HuH-7 (cell line): ENCODE measurements around the gene CCDC78.
"Not testable (repeated sequence)": the region's sequence is repeated elsewhere in the genome, so short reads cannot be mapped to it uniquely, and the experiment has no call there.

ENCODE experiments used
- DNase-seq: peaks from one replicate; pipeline ENCODE4 v3.0.0; 2011; ENCODE audit warnings: low spot score

Gene CCDC78

GRCh38 chr16:692356-693108 lies 33.7 kb downstream of the CCDC78 start:
- DNase-seq = no peak

DNA sequence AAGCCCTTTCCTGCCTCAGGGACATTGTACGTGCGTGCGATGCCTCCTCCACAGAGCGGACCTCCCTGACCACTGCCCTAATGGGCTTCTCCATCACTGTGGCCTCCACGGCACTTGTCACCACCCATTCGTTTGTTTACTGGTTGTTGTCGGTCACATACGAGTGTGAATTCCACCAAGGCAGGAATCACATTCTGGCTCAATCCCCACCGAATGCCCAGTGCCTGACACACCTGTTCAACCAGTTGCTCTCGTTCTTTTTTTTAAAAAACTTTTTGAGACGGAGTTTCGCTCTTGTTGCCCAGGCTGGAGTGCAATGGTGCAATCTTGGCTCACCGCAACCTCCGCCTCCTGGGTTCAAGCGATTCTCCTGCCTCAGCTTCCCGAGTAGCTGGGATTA lies 35.0 kb downstream of the CCDC78 start:
- DNase-seq = not testable (repeated sequence)

GRCh38 chr16:689175-689897 lies 36.9 kb downstream of the CCDC78 start:
- DNase-seq = no peak

DNA sequence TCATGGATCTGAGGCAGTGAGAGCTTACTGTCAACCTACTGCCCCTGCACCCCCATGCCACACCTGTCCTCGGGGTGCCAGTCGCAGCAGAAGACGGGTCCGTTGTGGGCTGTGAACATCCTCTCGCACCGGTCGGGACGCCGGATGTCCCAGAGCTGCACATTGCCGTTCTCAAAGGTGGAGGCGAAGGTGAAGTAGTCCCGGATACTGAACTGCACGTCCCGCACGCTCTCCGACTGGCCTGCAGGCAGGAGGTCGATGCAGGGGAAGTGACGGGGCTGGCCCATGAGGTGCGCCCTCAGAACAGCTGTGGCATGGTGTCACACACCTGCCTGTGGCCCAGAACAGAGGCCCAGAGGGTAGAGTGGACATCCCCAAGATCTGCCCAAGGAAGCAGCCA lies 38.7 kb downstream of the CCDC78 start:
- DNase-seq = no peak

DNA sequence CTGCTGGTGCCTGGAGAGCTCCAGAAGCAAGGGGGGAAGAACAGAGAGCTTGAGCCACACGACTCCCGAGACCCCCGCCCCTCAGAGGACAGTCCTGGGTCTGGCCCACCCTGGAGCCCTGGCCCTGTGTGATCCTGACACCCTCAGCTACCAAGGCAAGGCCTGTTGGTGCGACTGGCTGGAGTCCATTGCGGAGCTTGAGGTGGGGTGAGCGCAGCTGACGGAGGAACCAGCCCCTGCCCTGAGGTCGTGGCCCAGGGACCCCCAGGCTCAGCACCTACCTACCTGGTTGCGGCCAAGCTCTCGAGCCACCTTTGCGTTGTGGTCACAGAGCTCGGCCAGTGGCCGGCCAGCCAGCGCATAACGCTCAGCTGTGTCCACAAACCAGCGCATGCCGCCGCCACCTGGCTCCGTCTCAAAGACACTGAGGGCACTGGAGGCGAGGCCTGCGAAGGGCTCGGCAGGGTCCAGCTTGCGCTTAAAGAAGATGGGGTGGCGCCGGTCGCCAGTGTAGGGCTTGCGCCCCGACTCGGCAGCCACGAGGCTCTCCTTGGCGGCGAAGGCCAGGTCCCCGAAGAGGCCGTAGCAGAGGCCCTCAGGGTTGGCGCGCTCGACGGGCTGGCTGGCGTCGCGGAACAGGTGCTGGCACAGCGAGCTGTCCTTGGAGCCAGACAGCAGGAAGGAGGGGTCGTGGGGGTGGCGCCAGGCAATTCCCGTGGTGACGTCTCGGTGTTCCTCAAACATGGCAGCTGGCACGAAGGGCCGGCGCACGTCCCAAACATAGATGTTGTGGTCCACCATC lies 39.6 kb downstream of the CCDC78 start:
- DNase-seq = no peak

DNA sequence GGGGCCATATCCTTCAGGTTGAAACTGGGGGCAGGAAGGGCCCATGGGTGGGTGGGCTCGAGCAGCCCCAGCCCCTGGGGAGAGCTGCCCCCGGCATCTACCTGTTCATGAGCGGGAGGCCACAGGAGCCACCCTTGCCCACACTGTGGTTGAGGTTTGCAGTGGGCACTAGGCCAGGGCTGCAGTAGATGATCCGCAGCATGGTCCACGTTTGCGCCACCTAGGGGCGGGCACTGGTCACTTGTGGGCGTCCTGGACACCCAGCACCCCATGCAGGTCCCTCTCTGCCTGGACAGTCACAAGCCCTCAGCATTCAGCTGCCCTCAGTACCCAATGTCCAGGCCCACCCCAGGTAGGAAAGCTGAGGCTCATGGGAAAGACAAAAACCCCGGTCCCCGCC lies 40.3 kb downstream of the CCDC78 start:
- DNase-seq = no peak

DNA sequence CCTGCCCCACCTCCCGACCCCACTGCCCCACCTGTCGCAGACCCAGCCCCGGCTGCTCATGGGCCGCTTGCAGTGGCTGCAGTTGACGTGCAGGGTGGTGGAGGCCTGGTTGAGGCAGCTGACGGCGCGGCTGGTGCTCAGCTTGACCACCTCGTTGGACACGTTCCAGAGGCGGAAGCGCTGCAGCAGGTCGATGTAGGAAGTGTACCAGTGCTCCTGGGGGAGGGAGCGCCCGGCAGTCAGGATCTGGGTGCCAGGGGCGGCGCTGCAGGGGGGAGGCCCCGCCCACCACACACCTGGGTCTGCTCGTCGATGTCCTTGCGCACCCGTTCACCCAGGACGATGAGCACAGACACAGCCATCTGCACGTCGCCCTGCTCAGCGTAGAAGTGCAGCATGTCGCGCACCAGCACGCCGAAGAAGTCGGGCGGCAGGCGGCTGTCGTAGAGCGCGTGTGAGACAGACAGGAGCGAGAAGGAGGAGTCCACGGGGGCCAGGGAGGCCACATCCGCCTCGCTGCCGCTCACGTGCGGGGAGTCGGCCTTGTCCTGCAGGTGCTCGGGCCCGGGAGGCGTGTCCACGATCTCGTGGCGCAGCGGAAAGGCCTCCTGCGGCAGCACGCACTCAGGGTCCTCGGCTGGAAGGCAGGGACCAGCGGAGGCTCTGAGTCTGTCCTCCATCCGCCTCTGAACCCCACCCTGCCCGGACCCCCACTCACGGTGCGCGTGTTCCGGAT lies 41.1 kb downstream of the CCDC78 start:
- DNase-seq = no peak

DNA sequence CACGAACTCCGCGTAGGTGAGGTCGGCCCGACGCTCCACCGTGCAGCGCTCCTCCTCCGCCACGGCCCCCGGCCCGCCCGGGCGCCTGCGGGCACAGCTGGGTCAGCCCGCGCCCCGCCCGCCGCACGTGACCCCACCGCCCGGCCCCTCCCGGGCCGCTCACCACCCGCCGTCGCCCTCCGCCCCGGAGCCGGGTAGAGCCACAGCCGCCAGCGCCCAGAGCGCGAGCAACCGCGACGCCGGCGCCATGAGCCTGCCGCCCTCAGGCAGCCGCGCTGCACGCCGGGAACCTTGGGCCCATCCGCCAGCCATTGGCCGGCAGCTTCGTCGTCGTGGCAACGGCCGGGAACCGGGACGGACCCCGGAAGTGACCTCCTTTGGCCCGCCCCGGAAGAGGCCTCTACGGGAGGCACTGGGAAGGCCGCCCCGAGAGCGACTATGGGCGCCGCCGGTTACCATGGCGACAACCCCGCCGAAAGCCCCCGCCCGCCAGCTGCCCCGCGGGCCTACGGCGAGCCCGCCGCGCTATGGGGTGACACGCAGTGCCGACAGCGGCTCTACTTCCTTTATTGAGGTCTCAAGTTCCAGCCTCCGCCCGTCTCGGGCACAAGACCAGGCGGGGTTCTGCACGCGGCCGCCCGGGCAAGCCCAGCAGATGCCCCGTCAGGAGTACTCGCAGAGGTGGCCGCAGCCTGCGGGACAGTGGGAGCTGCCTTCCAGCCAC lies 42.0 kb downstream of the CCDC78 start, which contains the start of gene JMJD8:
Gene JMJD8 (minus strand): TSS at position 264 of the 724 bp plus-strand sequence. CDS start 15 bp downstream, at position 249.
- DNase-seq = peak; percentile 82

DNA sequence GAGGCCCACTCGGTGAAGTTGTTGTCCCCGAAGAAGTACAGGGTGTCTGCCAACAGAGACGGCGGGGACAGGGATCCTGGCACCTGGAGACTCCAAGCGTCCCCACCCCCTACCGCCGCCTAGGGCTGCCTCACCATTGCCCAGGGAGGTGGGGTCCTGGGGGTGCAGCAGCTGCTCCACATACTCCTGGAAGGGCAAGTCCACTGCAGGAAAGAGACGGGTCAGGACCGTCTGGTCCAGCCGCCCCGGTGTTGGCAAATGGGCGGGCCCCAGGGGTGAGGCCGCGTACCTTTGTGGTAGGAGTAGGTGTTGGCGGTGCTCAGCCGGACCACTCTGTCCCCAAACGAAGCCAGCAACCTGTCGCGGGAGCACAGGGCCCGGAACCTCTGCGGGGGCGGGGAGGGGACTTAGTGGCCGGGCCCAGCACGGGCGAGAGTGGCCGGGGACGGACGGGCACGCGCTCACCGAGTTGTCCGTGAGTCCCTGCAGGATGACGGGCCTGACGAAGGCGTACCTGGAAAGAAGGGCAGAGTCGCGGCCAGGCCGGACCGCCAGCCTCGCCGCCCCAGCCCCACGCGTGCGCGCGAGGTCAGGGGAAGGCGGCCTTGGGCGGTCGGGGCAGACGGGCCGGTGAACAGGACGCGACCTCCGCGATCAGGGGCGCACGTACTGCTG lies 42.7 kb downstream of the CCDC78 start:
- no peak for DNase-seq

- DNase-seq = no peak
Measured at GRCh38 chr16:682493-683395, 43.5 kb downstream of the CCDC78 start.

- no peak for DNase-seq
Measured at GRCh38 chr16:681746-682427, 44.4 kb downstream of the CCDC78 start.

DNA sequence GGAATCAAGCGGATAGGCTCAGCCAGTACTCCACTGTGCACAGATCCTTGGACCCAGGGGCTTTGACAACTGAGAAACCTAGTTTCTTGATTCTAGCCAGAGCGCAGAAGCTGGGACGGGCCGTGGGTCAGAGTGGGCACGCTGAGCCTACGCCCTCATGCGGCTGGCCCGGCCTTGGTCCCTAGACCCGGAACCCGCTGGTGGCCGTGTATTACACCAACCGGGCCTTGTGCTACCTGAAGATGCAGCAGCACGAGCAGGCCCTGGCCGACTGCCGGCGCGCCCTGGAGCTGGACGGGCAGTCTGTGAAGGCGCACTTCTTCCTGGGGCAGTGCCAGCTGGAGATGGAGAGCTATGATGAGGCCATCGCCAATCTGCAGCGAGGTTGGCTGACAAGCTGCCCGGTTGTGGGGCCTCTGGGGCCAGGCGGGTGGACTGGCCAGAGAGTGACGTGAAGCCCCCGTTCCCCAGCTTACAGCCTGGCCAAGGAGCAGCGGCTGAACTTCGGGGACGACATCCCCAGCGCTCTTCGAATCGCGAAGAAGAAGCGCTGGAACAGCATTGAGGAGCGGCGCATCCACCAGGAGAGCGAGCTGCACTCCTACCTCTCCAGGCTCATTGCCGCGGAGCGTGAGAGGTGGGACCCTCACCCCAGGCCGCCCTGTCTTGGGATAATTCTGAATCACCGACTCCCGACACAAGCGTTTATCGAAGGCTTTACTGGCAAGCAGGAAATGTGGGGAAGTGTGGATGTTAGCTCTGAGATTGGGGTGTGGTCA lies 45.1 kb downstream of the CCDC78 start:
- no peak for DNase-seq

- no peak for DNase-seq
Measured at GRCh38 chr16:680625-680945, 45.7 kb downstream of the CCDC78 start.

DNA sequence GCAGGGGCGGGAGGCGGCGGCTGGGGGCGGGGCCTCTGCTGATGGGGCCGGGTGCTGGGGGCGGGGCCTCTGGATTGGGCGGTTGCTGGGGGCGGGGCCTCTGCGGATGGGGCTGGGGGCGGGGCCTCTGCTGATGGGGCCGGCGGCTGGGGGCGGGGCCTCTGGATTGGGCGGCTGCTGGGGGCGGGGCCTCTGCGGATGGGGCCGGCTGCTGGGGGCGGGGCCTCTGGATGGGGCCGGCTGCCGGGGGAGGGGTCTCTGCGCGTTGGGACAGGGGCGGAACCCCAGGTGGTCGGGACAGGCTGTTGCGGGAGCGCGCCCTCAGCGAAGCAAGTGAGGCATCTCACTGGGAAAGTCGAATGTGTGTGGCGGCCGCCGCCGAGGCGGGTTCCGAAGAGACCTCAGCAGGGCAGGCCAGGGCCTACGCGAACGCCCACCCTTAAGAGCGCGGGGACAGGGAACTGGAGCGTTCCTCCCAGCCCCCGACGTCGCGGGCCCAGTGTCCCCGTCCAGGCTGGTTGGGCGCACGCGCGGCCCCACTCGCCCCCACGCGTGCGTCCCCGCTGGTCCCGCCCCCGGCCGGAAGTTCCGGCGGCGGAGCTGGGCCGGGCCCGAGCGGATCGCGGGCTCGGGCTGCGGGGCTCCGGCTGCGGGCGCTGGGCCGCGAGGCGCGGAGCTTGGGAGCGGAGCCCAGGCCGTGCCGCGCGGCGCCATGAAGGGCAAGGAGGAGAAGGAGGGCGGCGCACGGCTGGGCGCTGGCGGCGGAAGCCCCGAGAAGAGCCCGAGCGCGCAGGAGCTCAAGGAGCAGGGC lies 46.2 kb downstream of the CCDC78 start, which contains the start of gene STUB1:
Gene STUB1 (plus strand): TSS at position 597 of the 811 bp plus-strand sequence. CDS start 116 bp downstream, at position 713.
- DNase-seq = peak; percentile 70

- no peak for DNase-seq
Measured at GRCh38 chr16:678858-679813, 47.1 kb downstream of the CCDC78 start.

DNA sequence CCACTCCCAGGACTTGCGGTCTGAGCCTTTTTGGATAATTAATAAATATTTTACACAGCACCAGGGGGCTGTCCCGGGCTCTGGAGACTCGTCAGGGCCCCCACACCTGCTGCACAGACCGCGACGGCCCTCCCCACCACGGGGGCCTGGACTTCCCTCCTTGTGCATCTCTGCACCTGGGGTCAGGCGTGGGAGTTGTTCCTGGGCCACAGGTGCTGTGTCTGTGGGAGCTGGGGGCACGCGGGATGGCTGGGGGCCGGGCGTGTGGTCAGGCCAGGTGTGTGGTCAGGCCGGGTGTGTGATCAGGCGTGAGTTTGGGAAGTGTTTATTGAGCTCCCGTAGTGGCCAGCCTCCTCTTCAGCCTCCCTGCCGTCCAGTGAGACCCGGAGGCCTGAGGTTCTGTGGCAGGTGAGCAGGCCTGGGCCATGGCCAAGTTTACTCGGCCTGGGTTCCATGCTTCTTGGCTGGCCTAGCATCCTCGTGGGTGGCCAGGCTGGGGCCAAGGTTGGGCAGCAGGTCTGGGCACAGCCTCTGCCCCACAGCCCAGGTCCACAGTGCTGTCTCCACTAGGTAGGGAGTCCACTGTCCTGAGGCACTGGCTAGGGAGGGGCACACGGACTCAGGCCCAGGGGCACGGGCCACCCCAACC lies 47.9 kb downstream of the CCDC78 start:
- no peak for DNase-seq
